ENCODE results near the gene SEC61A2. TPM values are rescaled to one million over a fixed set of nuclear protein-coding genes. Genes with fewer than 3 reads are reported as not detected.
"Not testable (repeated sequence)": the region's sequence is repeated elsewhere in the genome, so short reads cannot be mapped to it uniquely, and the experiment has no call there.

SEC61A2 gene
- total and polyA plus RNA-seq, 5 experiments from 2014 or later = 1.9 to 15.6 (median 4.2) TPM

DNA sequence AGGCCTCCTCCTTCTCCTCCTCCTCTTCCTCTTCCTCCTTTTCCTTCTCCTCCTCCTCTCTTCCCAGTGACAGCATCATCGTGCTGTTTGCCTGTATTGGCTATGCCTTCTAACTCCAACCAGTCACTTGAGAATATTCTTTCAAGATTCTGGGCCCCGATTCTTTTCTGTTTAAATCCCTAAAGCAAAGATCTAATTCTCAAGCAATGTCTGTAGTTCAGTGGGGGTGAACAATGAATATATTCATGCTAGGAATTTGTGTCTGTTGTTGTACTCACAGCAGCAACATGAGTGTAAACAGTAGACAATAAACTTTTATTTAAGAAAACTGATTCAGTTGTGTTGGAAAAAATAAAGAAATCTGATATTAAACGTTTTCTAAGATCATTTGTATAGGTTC is 35.6 kb downstream of the SEC61A2 start:
- Mint-ChIP-seq H3K27ac (peak overlapping the region in 9 of 10 donors; percentile 2 to 75 (median 44)), H3K27me3 (no peaks in the 10 kb centered on the region), H3K36me3 (peaks cover 0 to 88% (median 15%) of the 10 kb centered on the region in 3 donors), H3K4me3 (no peak overlapping the region), H3K9me3 (no peaks in the 10 kb centered on the region), H3K4me1 (peaks cover 0 to 2% (median 0%) of the 10 kb centered on the region in 4 donors)
- DNase-seq (no peak), ATAC-seq (no peak)
- POLR2A ChIA-PET = no interaction called here

DNA sequence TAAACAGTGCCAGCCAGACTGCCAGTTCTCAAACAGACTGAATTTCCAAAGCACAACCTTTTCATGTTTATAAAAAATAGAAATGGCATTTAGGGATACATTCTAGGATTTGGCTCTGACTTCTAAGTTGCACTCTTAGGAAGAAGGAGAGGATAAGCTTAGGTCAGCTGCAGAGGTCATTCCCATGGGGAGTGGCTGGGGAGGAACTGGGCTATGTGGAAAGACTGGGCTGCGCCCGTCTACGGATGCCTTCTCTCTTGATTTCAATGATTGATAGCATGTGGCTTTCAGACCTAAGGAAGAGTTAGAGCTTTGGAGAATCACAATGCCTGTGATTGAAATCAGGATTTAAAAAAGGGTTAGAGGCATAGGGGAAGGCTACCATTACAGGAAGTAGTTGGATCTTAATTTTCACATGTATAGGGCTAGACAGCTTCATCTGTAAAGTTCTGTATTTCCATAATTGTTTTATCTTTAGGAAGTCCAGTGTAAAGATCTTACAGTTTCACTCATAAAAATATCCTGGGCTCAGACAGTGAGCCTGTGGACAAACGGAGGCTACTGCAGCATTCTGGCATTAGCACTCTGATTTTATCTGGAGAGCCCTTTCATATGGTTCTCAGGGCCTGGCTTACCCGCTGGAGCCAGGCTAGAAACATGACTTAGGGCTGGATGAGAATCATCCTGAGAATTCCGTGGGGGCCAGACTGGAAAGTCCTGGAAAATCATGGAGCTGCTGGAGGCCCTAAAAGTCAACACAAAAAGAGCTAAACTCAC is 36.7 kb downstream of the SEC61A2 start:
- peaks cover 0 to 91% (median 12%) of the 10 kb centered on the region in 3 donors for H3K36me3 Mint-ChIP-seq
- peaks cover 0 to 2% (median 0%) of the 10 kb centered on the region in 4 donors for H3K4me1 Mint-ChIP-seq
- ATAC-seq = no peak
- H3K4me3 Mint-ChIP-seq = no peak overlapping the region
- no peaks in the 10 kb centered on the region for H3K9me3 Mint-ChIP-seq
- H3K27me3 Mint-ChIP-seq = no peaks in the 10 kb centered on the region
- no peak for DNase-seq
- POLR2A ChIA-PET = interaction anchor here (1.1 kb wide), 1 partner anchor 124 kb away, joined by 3 read pairs; the partner anchor contains the start of gene UPF2
- peak overlapping the region in 2 of 10 donors; percentile 24 to 60 for H3K27ac Mint-ChIP-seq

DNA sequence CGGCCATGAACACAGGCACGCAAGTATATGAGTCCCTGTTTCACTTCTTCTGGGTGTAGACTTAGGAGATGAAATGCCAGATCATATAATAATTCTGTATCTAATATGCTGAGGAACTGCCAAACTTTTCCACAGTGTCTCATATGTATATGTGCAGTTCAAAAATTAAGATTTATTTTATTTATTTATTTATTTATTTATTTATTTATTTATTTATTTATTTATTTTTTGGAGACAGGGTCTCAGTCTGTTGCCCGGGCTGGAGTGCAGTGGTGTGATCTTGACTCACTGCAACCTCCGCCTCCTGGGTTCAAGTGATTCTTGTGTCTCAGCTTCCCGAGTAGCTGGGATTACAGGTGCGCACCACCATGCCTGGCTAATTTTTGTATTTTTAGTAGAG is 42.0 kb downstream of the SEC61A2 start:
- POLR2A ChIA-PET, H3K4me3 Mint-ChIP-seq, ATAC-seq, H3K9me3 Mint-ChIP-seq, H3K4me1 Mint-ChIP-seq, H3K27me3 Mint-ChIP-seq, DNase-seq: not testable (repeated sequence)
- H3K27ac Mint-ChIP-seq = peak overlapping the region in 2 of 10 donors; percentile 11 to 25
- H3K36me3 Mint-ChIP-seq = peaks cover 0 to 84% (median 20%) of the 10 kb centered on the region in 3 donors

DNA sequence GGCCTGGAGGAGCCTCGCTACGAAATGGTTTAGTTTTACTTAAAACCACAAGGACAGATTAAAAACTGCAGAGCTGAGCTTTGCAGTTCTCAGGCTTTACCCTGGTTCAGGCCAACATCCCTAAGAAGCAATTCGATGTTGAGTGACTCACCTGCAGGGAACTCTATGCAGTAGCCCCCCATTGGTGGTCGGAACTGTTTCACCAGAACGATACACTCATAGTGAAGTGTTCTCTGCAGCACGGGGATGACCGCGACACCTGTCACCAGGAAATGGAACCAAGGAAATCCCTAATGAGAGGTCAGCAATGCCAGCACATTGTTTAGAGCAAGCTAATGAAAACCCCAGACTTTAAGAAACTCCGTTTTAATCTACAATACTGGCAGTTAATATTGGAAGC is 48.2 kb downstream of the SEC61A2 start:
- Mint-ChIP-seq H3K36me3 (peaks cover 0 to 68% (median 13%) of the 10 kb centered on the region in 3 donors), H3K4me1 (peaks cover 3 to 18% (median 15%) of the 10 kb centered on the region in 4 donors), H3K4me3 (no peak overlapping the region), H3K27me3 (no peaks in the 10 kb centered on the region), H3K9me3 (no peaks in the 10 kb centered on the region), H3K27ac (peak overlapping the region in 1 of 10 donors; percentile 44)
- no peak for ATAC-seq
- no peak for DNase-seq
- POLR2A ChIA-PET = no interaction called here

DNA sequence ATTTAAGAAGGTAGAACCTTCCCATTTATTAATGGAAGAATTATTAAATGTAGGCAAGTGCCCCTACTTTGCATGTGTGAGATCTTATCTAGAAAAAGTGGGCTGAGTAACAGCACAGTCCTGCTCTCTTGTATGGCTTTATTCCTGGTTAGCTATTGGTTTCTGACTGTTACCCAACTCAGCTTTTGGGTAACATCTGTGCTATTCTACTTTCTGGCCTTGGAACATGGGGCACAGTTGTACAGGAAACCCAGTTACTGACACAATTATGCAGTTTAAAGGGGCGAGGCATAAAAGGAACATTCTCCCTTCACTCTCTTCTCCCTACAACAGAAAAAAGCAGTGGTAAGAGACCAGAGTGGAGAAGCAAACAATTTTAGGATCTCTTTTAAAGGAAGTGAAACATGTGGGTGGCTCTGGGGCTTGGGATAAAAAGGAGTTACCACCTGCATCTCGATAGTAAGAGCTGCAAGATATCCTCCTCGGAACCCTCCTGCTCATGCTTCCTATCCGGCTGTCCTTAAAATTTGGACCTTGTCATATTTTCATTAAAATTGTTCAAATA is 50.2 kb downstream of the SEC61A2 start:
- H3K36me3 Mint-ChIP-seq = peaks cover 0 to 59% (median 9%) of the 10 kb centered on the region in 3 donors
- H3K27ac Mint-ChIP-seq = peak overlapping the region in 7 of 10 donors; percentile 14 to 84 (median 76)
- POLR2A ChIA-PET = interaction anchor here (2.1 kb wide), 1 partner anchor 16 kb away, joined by 7 read pairs; the partner anchor contains the start of genes CDC123 and NUDT5
- H3K4me1 Mint-ChIP-seq = peaks cover 3 to 18% (median 15%) of the 10 kb centered on the region in 4 donors
- H3K27me3 Mint-ChIP-seq = no peaks in the 10 kb centered on the region
- DNase-seq (no peak), ATAC-seq (no peak)
- H3K9me3 Mint-ChIP-seq = no peaks in the 10 kb centered on the region
- no peak overlapping the region for H3K4me3 Mint-ChIP-seq

DNA sequence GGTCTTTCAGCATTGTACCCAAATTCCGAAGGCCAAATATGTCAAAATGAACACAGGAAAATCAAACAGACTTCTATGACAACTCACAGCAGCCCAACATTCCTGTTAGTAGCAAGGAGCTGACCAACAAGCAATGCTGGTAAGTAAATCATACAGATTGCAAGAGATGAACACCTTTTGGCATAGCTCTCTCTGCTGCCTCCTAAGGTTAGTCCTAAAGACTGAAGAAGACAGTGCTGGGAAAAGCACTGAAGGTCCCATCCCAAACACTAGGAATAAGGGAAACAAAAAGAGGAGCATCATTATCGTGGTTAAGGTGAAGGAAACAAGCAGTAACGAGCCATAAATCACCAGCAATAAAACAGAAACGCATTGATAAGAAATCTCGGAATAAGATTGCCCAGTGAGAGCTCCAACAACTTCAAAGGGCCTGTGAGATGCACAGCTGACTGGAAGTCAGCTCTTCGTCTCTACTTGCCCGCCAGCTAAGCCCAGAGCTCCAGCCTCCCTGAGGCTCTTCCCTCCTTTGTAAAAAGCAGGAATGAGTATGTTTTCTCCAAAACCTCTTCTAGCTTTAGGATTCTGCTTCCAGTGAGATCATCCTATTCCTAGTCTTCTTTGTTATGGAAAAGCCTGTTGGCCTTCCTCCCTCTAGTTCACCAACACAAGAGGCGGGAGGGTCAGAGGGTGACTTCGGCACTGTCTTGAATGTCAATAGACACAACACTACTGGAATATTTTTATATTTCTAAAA is 50.9 kb downstream of the SEC61A2 start:
- Mint-ChIP-seq H3K4me3 (peak overlapping the region in 2 of 10 donors; percentile 10 to 45), H3K4me1 (peaks cover 3 to 18% (median 15%) of the 10 kb centered on the region in 4 donors), H3K27me3 (no peaks in the 10 kb centered on the region), H3K27ac (peak overlapping the region; percentile 76 to 95 (median 92)), H3K9me3 (no peaks in the 10 kb centered on the region), H3K36me3 (peaks cover 0 to 62% (median 11%) of the 10 kb centered on the region in 3 donors)
- DNase-seq (no peak), ATAC-seq (no peak)
- POLR2A ChIA-PET = interaction anchor here (1.0 to 2.1 kb wide), 3 partner anchors 15 to 50 kb away, joined by 3 to 10 read pairs (median 7); partner anchors contain the start of genes CDC123 and NUDT5

DNA sequence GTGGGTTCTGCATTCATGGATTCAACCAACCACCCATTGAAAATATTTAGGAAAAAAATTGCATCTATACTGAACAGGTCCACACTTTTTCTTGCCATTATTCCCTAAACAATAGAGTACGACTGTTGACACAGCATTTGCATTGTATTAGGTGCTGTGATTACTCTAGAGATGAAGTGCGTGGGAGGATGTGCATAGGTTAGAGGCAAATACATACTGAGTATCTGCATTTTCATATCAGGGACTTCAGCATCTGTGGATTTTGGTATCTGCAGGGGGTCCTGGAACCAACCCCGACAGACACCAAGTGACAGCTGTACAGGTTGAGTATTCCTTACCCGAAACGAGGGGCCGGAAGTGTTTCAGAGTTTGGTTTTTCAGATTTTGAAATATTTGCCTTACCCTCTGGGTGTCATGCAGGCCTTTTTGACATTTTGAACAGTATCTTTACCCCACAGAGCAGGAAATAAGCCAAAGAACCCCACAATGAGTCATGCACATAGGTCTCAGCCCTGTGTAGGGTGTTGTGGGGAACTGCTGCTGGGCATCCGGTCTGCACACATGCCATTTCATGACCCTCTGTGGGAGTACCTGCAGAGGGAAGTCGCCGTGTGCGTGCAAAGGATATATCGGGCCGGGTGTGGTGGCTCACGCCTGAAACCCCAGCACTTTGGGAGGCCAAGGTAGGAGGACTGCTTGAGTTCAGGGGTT is 51.7 kb downstream of the SEC61A2 start:
- POLR2A ChIA-PET = interaction anchor here (0.6 to 1.9 kb wide), 5 partner anchors 12 to 53 kb away, joined by 3 to 10 read pairs (median 4); partner anchors contain the start of genes CDC123 and NUDT5
- DNase-seq (peak; percentile 19 to 87 (median 60)), ATAC-seq (peak; percentile 99 to 100)
- Mint-ChIP-seq H3K36me3 (peaks cover 0 to 67% (median 13%) of the 10 kb centered on the region in 3 donors), H3K4me1 (peaks cover 3 to 20% (median 16%) of the 10 kb centered on the region in 4 donors), H3K4me3 (peak overlapping the region in 9 of 10 donors; percentile 26 to 57 (median 53)), H3K27me3 (no peaks in the 10 kb centered on the region), H3K9me3 (no peaks in the 10 kb centered on the region), H3K27ac (peak overlapping the region; percentile 76 to 95 (median 92))

DNA sequence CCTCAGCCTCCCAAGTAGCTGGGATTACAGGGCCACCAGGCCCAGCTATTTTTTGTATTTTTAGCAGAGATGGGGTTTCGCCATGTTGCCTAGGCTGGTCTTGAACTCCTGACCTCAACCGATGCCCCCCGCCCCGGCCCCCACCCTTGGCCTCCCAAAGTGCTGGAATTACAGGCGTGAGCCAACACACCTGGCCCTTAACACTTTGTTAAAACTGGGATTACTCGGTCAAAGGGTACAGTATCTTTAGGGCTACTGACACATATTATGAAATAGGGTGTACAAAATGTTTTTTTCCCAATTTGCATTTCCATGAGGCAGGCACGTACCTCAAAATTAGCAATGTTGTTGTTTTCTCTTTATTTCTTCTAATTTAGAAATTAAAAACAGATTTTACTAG is 54.7 kb downstream of the SEC61A2 start:
- Mint-ChIP-seq H3K9me3 (no peaks in the 10 kb centered on the region), H3K4me3 (no peak overlapping the region), H3K27me3 (no peaks in the 10 kb centered on the region), H3K27ac (no peak overlapping the region), H3K4me1 (peaks cover 10 to 33% (median 25%) of the 10 kb centered on the region in 4 donors), H3K36me3 (peaks cover 0 to 61% (median 8%) of the 10 kb centered on the region in 3 donors)
- no peak for ATAC-seq
- no peak for DNase-seq
- POLR2A ChIA-PET = interaction anchor here (0.7 to 1.0 kb wide), 2 partner anchors 11 to 58 kb away, joined by 3 read pairs; partner anchors contain the start of genes CDC123 and NUDT5

DNA sequence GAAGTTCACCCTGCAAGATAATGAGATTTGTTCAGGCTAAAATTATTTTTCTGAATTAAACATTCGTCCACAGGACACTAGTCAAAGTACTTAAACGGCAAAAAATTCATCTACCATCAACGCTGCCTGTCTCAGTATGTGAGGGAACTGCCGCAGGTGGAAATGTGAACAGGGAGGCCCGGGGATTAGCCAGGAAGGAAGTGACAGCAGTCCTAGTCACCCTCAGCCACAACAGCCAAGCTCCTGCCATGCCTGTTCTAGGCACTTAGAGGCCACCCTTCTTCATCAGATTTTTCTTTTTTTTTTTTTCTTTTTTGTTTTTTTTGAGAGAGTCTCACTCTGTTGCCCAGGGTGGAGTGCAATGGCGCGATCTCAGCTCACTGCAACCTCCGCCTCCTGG is 56.8 kb downstream of the SEC61A2 start:
- peaks cover 0 to 54% (median 8%) of the 10 kb centered on the region in 3 donors for H3K36me3 Mint-ChIP-seq
- DNase-seq (no peak), ATAC-seq (no peak)
- peaks cover 8 to 22% (median 17%) of the 10 kb centered on the region in 4 donors for H3K4me1 Mint-ChIP-seq
- no peaks in the 10 kb centered on the region for H3K27me3 Mint-ChIP-seq
- H3K27ac Mint-ChIP-seq = peak overlapping the region in 3 of 10 donors; percentile 2 to 51 (median 17)
- H3K9me3 Mint-ChIP-seq = no peaks in the 10 kb centered on the region
- POLR2A ChIA-PET = no interaction called here
- no peak overlapping the region for H3K4me3 Mint-ChIP-seq

DNA sequence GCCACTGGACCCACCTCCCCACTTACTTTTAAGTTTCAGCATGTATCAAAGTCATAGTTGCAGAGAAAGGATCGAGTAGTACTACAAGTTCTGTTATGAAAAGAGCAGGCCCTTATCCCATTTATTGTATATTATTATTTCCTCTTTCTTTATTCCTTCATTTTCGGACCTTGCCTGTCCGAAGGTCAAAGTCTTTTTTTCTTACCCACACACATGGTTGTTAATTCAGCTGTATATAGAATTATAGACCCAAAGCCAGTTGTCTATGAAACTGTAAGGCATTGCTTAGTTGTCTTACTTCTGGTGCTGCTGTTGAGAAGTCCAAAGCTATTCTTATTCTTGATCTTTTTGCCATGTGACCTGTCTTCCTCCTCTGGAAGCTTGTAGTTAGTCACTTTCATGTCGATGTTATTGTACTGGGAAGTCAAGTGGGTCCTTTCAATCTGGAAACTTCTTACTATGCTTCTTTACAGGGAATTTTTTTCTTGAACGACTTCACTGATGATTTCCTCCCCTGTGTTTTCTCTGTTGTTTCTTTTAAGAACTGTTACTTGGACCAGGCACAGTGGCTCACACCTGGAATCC is 57.9 kb downstream of the SEC61A2 start:
- Mint-ChIP-seq H3K36me3 (peaks cover 0 to 56% (median 8%) of the 10 kb centered on the region in 3 donors), H3K27me3 (no peaks in the 10 kb centered on the region)

GRCh38 chr10:12188656-12189055 is 59.2 kb downstream of the SEC61A2 start:
- no peaks in the 10 kb centered on the region for H3K9me3 Mint-ChIP-seq
- H3K4me1 Mint-ChIP-seq = peaks cover 15 to 36% (median 27%) of the 10 kb centered on the region in 4 donors
- H3K36me3 Mint-ChIP-seq = peaks cover 0 to 55% (median 7%) of the 10 kb centered on the region in 3 donors
- H3K27ac Mint-ChIP-seq = peak overlapping the region in 1 of 10 donors; percentile 56
- H3K27me3 Mint-ChIP-seq = no peaks in the 10 kb centered on the region
- no peak overlapping the region for H3K4me3 Mint-ChIP-seq
- DNase-seq = no peak
- POLR2A ChIA-PET = interaction anchor here (0.7 kb wide), 1 partner anchor 86 kb away, joined by 7 read pairs; no protein-coding TSS in a partner anchor
- no peak for ATAC-seq

More for the DNA sequence above, 57.9 kb downstream of the SEC61A2 start:
- peaks cover 12 to 27% (median 19%) of the 10 kb centered on the region in 4 donors for H3K4me1 Mint-ChIP-seq
- no peak overlapping the region for H3K4me3 Mint-ChIP-seq
- H3K9me3 Mint-ChIP-seq = no peaks in the 10 kb centered on the region
- DNase-seq (no peak), ATAC-seq (no peak)
- POLR2A ChIA-PET = no interaction called here
- H3K27ac Mint-ChIP-seq = peak overlapping the region in 4 of 10 donors; percentile 14 to 68 (median 36)

All from naive thymus-derived CD8-positive, alpha-beta T cell (primary cell).